SU-DHL-6 (cell line): Measurements from ENCODE around the gene TTC13.

Experiments used
- CTCF ChIP-seq: fragments of 200-600 bp; sonication (generic); IDR thresholded peaks from one replicate; pipeline ENCODE4 v1.5.1; 2017; ENCODE audit warnings: antibody characterized with exemption, mild to moderate bottlenecking, low read length, moderate library complexity; ENCODE audit not compliant: insufficient read depth, poor library complexity, severe bottlenecking
- EZH2phosphoT487 ChIP-seq: fragments of 200-600 bp; sonication (generic), shearing (Covaris generic); conservative IDR thresholded peaks from 2 replicates; pipeline ENCODE4 v1.6.1; 2018; ENCODE audit warnings: mild to moderate bottlenecking, antibody characterized with exemption, low read length, moderate library complexity, mixed read lengths

GRCh38 chr1:230970432-230970831 lies 8.2 kb downstream of the TTC13 start:
- TF ChIP-seq CTCF, result no peak
- no peak for TF ChIP-seq EZH2phosphoT487
